Measurements from ENCODE around the gene LSM7.

Gene LSM7

DNA sequence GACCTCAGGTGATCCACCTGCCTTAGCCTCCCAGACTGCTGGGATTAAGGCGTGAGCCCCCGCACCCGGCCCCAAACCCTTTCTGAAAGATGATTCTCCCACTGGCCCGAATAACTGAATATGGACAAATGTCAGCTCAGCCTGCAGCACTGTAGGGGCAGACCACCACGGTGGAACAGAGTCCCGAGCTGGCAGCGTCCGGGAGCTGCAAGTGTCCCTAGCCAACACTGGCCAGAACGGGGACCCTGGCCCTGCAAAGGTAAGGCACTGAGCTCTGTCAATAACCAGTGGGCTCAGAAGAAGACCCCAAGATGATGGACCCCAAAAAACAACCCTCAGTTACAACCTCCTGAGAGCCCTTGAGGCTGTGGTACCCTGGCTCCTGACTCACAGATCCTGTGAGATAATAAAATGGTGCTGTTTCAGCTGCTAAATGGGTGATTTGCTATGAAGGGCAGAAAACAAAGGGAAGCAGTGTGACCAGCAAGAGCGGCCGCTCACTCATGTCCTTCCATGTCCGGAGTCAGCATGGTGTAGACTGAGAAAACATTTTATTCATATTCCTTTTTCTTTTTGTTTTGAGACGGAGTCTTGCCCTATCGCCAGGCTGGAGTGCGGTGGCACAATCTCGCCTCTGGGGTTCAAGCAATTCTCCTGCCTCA lies 1.6 kb downstream of the LSM7 start:
- peak overlapping the region; percentile 99; the same call in 1 of the 2 replicates for H3K9ac ChIP-seq (ENCODE audit: low read length)
- TF ChIP-seq, protein P1, sequence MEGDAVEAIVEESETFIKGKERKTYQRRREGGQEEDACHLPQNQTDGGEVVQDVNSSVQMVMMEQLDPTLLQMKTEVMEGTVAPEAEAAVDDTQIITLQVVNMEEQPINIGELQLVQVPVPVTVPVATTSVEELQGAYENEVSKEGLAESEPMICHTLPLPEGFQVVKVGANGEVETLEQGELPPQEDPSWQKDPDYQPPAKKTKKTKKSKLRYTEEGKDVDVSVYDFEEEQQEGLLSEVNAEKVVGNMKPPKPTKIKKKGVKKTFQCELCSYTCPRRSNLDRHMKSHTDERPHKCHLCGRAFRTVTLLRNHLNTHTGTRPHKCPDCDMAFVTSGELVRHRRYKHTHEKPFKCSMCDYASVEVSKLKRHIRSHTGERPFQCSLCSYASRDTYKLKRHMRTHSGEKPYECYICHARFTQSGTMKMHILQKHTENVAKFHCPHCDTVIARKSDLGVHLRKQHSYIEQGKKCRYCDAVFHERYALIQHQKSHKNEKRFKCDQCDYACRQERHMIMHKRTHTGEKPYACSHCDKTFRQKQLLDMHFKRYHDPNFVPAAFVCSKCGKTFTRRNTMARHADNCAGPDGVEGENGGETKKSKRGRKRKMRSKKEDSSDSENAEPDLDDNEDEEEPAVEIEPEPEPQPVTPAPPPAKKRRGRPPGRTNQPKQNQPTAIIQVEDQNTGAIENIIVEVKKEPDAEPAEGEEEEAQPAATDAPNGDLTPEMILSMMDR (IDR thresholded peaks at IDR 0.05; ENCODE audit: low read length): no peak
- TF ChIP-seq EZH2 (IDR thresholded peaks at IDR 0.05; ENCODE audit: borderline replicate concordance, low read length): no peak
- H2AFZ ChIP-seq (ENCODE audit: low read length): no peak overlapping the region
- peaks cover 38% of the 10 kb centered on the region; the same call in 1 of the 2 replicates for H3K36me3 ChIP-seq (ENCODE audit: insufficient read depth, low read length)
- H4K20me1 ChIP-seq (ENCODE audit: insufficient read depth, low read length): no peaks in the 10 kb centered on the region
- no peaks in the 10 kb centered on the region for H3K9me2 ChIP-seq (ENCODE audit: low read depth, low read length)
- H3K4me2 ChIP-seq (ENCODE audit: low read length): peak overlapping the region; percentile 98
- H3K9me3 ChIP-seq (ENCODE audit: low read length): no peaks in the 10 kb centered on the region
- peak overlapping the region; percentile 81 for H3K27ac ChIP-seq (ENCODE audit: low read depth, low read length, poor library complexity, severe bottlenecking)
- H3K27me3 ChIP-seq (ENCODE audit: insufficient read depth, low read length): no peaks in the 10 kb centered on the region
- H3F3A ChIP-seq (ENCODE audit: insufficient read depth, low read length): 0 out of 2 replicates have a peak, but pooled peaks cover 8% of the 10 kb centered on the region
- peaks cover 15% of the 10 kb centered on the region for H3K79me2 ChIP-seq (ENCODE audit: insufficient read depth, low read length)
- H3K4me1 ChIP-seq (ENCODE audit: insufficient read depth, low read length, severe bottlenecking): peaks cover 69% of the 10 kb centered on the region
- H3K4me3 ChIP-seq (ENCODE audit: low read depth, low read length, poor library complexity, severe bottlenecking): peak overlapping the region; percentile 98

DNA sequence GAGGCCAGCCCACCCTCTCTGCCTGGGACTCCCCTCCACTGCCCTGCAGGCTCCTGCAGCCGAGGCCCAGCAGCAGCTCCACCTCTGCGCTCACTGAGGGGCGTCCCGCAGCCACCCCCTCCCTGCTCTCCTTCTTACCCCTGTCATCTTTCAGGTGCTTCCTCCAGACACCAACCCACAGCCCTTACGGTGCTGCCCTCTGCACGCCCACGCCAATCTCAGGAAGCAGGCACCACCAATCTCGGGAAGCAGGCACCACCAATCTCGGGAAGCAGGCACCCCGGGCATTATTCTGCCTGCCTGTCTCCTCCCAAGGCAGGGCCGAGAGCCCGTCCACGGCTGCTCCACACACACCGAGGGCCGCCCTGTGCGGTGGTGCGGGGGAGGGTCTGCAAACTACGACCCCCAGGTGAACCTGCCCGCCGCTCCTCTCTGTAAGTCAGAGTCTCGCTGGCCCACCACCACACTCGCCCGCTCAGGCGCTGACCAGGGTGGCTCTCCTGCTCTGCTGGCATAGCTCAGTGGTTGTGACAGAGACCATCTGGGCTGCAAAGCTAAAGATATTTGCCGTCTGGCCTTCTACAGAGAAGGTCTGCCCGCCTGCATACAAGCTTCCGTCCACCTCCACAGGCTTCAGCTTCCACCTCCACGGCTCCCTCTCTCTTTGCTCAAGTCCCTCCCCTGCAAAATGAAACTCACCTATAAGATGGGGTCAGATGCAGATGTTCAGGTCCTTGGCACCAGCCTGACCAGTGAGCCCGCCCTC lies 2.9 kb downstream of the LSM7 start:
- Histone ChIP-seq H3K27me3 (ENCODE audit: insufficient read depth, low read length) (no peaks in the 10 kb centered on the region), H3K4me1 (ENCODE audit: insufficient read depth, low read length, severe bottlenecking) (peaks cover 55% of the 10 kb centered on the region), H3K4me2 (ENCODE audit: low read length) (peak overlapping the region; percentile 70), H4K20me1 (ENCODE audit: insufficient read depth, low read length) (no peaks in the 10 kb centered on the region), H3K9ac (ENCODE audit: low read length) (peak overlapping the region; percentile 42; the same call in 1 of the 2 replicates), H3K27ac (ENCODE audit: low read depth, low read length, poor library complexity, severe bottlenecking) (peak overlapping the region; percentile 92), H3K79me2 (ENCODE audit: insufficient read depth, low read length) (peaks cover 15% of the 10 kb centered on the region), H2AFZ (ENCODE audit: low read length) (no peak overlapping the region), H3F3A (ENCODE audit: insufficient read depth, low read length) (no peaks in the 10 kb centered on the region), H3K4me3 (ENCODE audit: low read depth, low read length, poor library complexity, severe bottlenecking) (peak overlapping the region; percentile 49), H3K36me3 (ENCODE audit: insufficient read depth, low read length) (peaks cover 49% of the 10 kb centered on the region), H3K9me2 (ENCODE audit: low read depth, low read length) (no peaks in the 10 kb centered on the region), H3K9me3 (ENCODE audit: low read length) (no peaks in the 10 kb centered on the region)
- TF ChIP-seq EZH2 (IDR thresholded peaks at IDR 0.05; ENCODE audit: borderline replicate concordance, low read length): no peak
- TF ChIP-seq, protein P1 (IDR thresholded peaks at IDR 0.05; ENCODE audit: low read length): no peak

DNA sequence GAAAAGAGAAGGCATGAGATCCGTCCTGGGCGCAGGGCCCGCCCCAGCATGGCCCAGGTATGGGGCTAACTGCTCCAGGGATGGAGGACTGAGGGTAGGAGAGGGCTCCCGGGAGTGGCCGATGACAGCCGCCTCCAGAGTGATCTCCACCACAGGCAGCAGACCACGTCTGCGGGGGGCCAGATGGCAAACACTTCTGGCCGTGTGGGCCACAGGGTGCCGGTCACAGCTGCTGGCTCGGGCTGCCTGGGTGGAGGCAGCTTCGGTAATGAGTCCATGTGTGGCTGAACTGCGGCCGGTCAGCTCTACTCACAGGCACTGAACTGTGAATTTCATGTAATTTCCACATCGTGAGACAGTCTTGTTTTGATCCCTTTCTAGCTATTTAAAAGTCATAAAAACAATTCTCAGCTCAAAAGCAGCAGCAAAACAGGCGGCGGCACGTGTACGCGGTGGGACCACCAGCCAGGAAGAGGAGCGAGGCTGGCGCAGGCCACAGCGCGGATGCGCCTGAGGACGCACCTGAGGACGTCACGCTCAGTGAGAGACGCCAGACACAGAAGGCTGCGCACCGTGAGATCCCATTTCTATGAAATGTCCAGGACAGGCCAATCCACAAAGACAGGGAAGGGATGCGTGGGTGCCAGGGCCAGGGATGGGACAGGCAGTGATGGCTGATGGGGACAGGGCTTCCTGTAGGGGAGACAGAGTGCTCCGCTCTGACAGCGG lies 4.0 kb downstream of the LSM7 start:
- H3K4me3 ChIP-seq (ENCODE audit: low read depth, low read length, poor library complexity, severe bottlenecking): peak overlapping the region; percentile 49
- peak overlapping the region; percentile 92 for H3K27ac ChIP-seq (ENCODE audit: low read depth, low read length, poor library complexity, severe bottlenecking)
- H4K20me1 ChIP-seq (ENCODE audit: insufficient read depth, low read length): no peaks in the 10 kb centered on the region
- no peaks in the 10 kb centered on the region for H3F3A ChIP-seq (ENCODE audit: insufficient read depth, low read length)
- H3K36me3 ChIP-seq (ENCODE audit: insufficient read depth, low read length): peaks cover 49% of the 10 kb centered on the region
- H3K4me1 ChIP-seq (ENCODE audit: insufficient read depth, low read length, severe bottlenecking): peaks cover 50% of the 10 kb centered on the region
- peaks cover 14% of the 10 kb centered on the region for H3K79me2 ChIP-seq (ENCODE audit: insufficient read depth, low read length)
- no peaks in the 10 kb centered on the region for H3K9me3 ChIP-seq (ENCODE audit: low read length)
- no peaks in the 10 kb centered on the region for H3K9me2 ChIP-seq (ENCODE audit: low read depth, low read length)
- no peaks in the 10 kb centered on the region for H3K27me3 ChIP-seq (ENCODE audit: insufficient read depth, low read length)
- peak overlapping the region; percentile 70 for H3K4me2 ChIP-seq (ENCODE audit: low read length)
- H3K9ac ChIP-seq (ENCODE audit: low read length): peak overlapping the region; percentile 42; the same call in 1 of the 2 replicates
- TF ChIP-seq EZH2 (IDR thresholded peaks at IDR 0.05; ENCODE audit: borderline replicate concordance, low read length): no peak
- TF ChIP-seq, protein P1 (IDR thresholded peaks at IDR 0.05; ENCODE audit: low read length): no peak
- H2AFZ ChIP-seq (ENCODE audit: low read length): no peak overlapping the region

Data from OCI-LY1 (cell line).